H1 (cell line): ENCODE measurements around the gene GRIK4. TPM values are rescaled to one million over a fixed set of nuclear protein-coding genes. Genes with fewer than 3 reads are reported as not detected.

Experiments used
- CTCF ChIA-PET: fragments of 300-600 bp; sonication (Branson Sonifier 250); formaldehyde crosslinking; loops from one replicate; lab custom pipeline; 2021; ENCODE audit not compliant: partially characterized antibody; lab: Charles Lee
- POLR2A ChIA-PET: fragments of 300-600 bp; sonication (Branson Sonifier 250); formaldehyde crosslinking; loops from one replicate; lab custom pipeline; 2021; ENCODE audit warnings: inconsistent platforms; ENCODE audit not compliant: partially characterized antibody; lab: Charles Lee
- DNase-seq, 2 experiments: peaks; one replicate each; pipeline versions ENCODE4 v3.0.0 to v3.0.0-alpha.2; 2010 to 2022; ENCODE audit warnings: low spot score in 2 of 2, low read depth in 1 of 2, mixed read lengths in 1 of 2
- FAIRE-seq: peaks from 2 replicates; lab custom pipeline; 2011; peaks lifted over from hg19 to GRCh38; lab: Jason Lieb, UNC
- H2AFZ ChIP-seq: 2 replicates; pipeline ENCODE4 v1.8.1; 2012; ENCODE audit warnings: low read length, inconsistent platforms
- H2AK5ac ChIP-seq: 2 replicates; pipeline ENCODE4 v1.6.1; 2013; ENCODE audit warnings: low read depth, low read length
- H2BK120ac ChIP-seq: replicated peaks from 2 replicates; pipeline ENCODE3; 2013; ENCODE audit warnings: low read depth, low read length, inconsistent platforms
- H2BK12ac ChIP-seq: 2 replicates; pipeline ENCODE4 v1.6.1; 2013; ENCODE audit warnings: low read depth, low read length
- H2BK15ac ChIP-seq: 2 replicates; pipeline ENCODE4 v1.6.1; 2013; ENCODE audit warnings: low read length
- H2BK20ac ChIP-seq: 2 replicates; pipeline ENCODE4 v1.6.1; 2013; ENCODE audit warnings: low read length
- H2BK5ac ChIP-seq: 2 replicates; pipeline ENCODE4 v1.6.1; 2013; ENCODE audit warnings: low read depth, low read length
- H3K14ac ChIP-seq: 2 replicates; pipeline ENCODE4 v1.6.1; 2013; ENCODE audit warnings: inconsistent platforms; ENCODE audit not compliant: insufficient read length
- H3K18ac ChIP-seq: 2 replicates; pipeline ENCODE4 v1.6.1; 2013; ENCODE audit warnings: low read length; ENCODE audit errors: extremely low read depth
- H3K23ac ChIP-seq: 2 replicates; pipeline ENCODE4 v1.6.1; 2013; ENCODE audit warnings: inconsistent platforms; ENCODE audit not compliant: insufficient read length
- H3K23me2 ChIP-seq: 2 replicates; pipeline ENCODE4 v1.6.1; 2013; ENCODE audit warnings: low read depth, low read length
- H3K27ac ChIP-seq: 2 replicates; pipeline ENCODE4 v1.6.1; 2011; ENCODE audit warnings: low read depth, low read length, inconsistent platforms
- H3K27me3 ChIP-seq, 4 experiments: replicated peaks in 1 of 4; 1 replicate in 1 of 4; 2 replicates in 3 of 4; pipeline versions ENCODE4 v1.6.1 to v1.8.1; 2011 to 2013; ENCODE audit warnings: low read length in 3 of 4, mild to moderate bottlenecking in 3 of 4, inconsistent platforms in 2 of 4, mixed read lengths in 2 of 4, moderate library complexity in 1 of 4; ENCODE audit not compliant: control insufficient read depth in 3 of 4, insufficient read depth in 3 of 4; ENCODE audit errors: extremely low read depth in 1 of 4
- H3K36me3 ChIP-seq, 4 experiments: 2 replicates each; pipeline versions ENCODE4 v1.6.1 to v1.8.1; 2011 to 2013; ENCODE audit warnings: mild to moderate bottlenecking in 4 of 4, low read length in 3 of 4, moderate library complexity in 2 of 4, control low read depth in 1 of 4, inconsistent platforms in 1 of 4; ENCODE audit not compliant: insufficient read depth in 4 of 4, control insufficient read depth in 2 of 4
- H3K4ac ChIP-seq: replicated peaks from 2 replicates; pipeline ENCODE3; 2013; ENCODE audit warnings: low read length, low read depth, mixed read lengths, inconsistent platforms; ENCODE audit not compliant: insufficient read length
- H3K4me1 ChIP-seq, 4 experiments: replicated peaks in 1 of 4; 1 replicate in 1 of 4; 2 replicates in 3 of 4; pipeline versions ENCODE4 v1.6.1 to v1.8.1; 2011 to 2013; ENCODE audit warnings: low read length in 3 of 4, inconsistent platforms in 2 of 4, mixed read lengths in 1 of 4; ENCODE audit not compliant: insufficient read depth in 4 of 4, control insufficient read depth in 3 of 4
- H3K4me2 ChIP-seq, 2 experiments: 2 replicates each; pipeline versions ENCODE4 v1.6.1 to v1.8.1; 2011 to 2013; ENCODE audit warnings: low read depth in 2 of 2, low read length in 2 of 2, control low read depth in 1 of 2, inconsistent platforms in 1 of 2, mild to moderate bottlenecking in 1 of 2; ENCODE audit not compliant: insufficient read depth in 1 of 2
- H3K4me3 ChIP-seq, 4 experiments: fragments of 200-600, 300-600 bp in 1 of 4; sonication (generic), shearing (Covaris generic), sonication (Bioruptor Twin) in 1 of 4; 2 replicates each; pipeline versions ENCODE4 v1.5.1 to v1.8.1; 2011 to 2016; ENCODE audit warnings: low read length in 4 of 4, low read depth in 3 of 4, control low read depth in 2 of 4, inconsistent platforms in 2 of 4, mild to moderate bottlenecking in 2 of 4, mixed read lengths in 1 of 4, moderate library complexity in 1 of 4; ENCODE audit not compliant: insufficient read depth in 2 of 4; ENCODE audit errors: extremely low read depth in 1 of 4
- H3K56ac ChIP-seq: replicated peaks from 2 replicates; pipeline ENCODE3; 2013; ENCODE audit warnings: low read depth, mild to moderate bottlenecking, mixed read lengths, low read length, inconsistent platforms; ENCODE audit not compliant: insufficient read length
- H3K79me1 ChIP-seq: 2 replicates; pipeline ENCODE4 v1.6.1; 2013; ENCODE audit warnings: low read depth, low read length, control low read depth
- H3K79me2 ChIP-seq, 2 experiments: 2 replicates each; pipeline versions ENCODE4 v1.6.1 to v1.8.1; 2012 to 2013; ENCODE audit warnings: low read length in 2 of 2, mild to moderate bottlenecking in 2 of 2, inconsistent platforms in 1 of 2; ENCODE audit not compliant: insufficient read depth in 2 of 2, control insufficient read depth in 1 of 2
- H3K9ac ChIP-seq, 4 experiments: replicated peaks in 1 of 4; 1 replicate in 1 of 4; 2 replicates in 3 of 4; pipeline versions ENCODE4 v1.6.1 to v1.8.1; 2011 to 2013; ENCODE audit warnings: low read depth in 3 of 4, low read length in 3 of 4, control low read depth in 2 of 4, mild to moderate bottlenecking in 2 of 4, moderate library complexity in 2 of 4, inconsistent platforms in 1 of 4; ENCODE audit errors: extremely low read depth in 1 of 4
- H3K9me3 ChIP-seq, 2 experiments: 2 replicates each; pipeline versions ENCODE4 v1.6.1 to v1.8.1; 2012 to 2013; ENCODE audit warnings: mild to moderate bottlenecking in 2 of 2, moderate library complexity in 2 of 2, control low read depth in 1 of 2, inconsistent platforms in 1 of 2, low read depth in 1 of 2, low read length in 1 of 2, mixed read lengths in 1 of 2; ENCODE audit not compliant: insufficient read depth in 2 of 2
- H4K20me1 ChIP-seq, 2 experiments: replicated peaks in 1 of 2; 2 replicates each; pipeline versions ENCODE3 to v1.8.1; 2011 to 2013; ENCODE audit warnings: inconsistent platforms in 2 of 2, low read length in 2 of 2, mild to moderate bottlenecking in 1 of 2; ENCODE audit not compliant: insufficient read depth in 2 of 2, control insufficient read depth in 1 of 2
- H4K5ac ChIP-seq: 2 replicates; pipeline ENCODE4 v1.6.1; 2013; ENCODE audit warnings: low read length, low read depth, mixed read lengths, inconsistent platforms; ENCODE audit not compliant: insufficient read length
- H4K8ac ChIP-seq: 2 replicates; pipeline ENCODE4 v1.8.0; 2013; ENCODE audit warnings: mild to moderate bottlenecking, moderate library complexity, low read length, inconsistent platforms; ENCODE audit not compliant: insufficient read depth; ENCODE audit errors: extremely low read depth
- H4K91ac ChIP-seq: replicated peaks from 2 replicates; pipeline ENCODE3; 2013; ENCODE audit warnings: low read length, mixed read lengths, inconsistent platforms; ENCODE audit not compliant: insufficient read length
- CEBPB ChIP-seq: IDR thresholded peaks from 2 replicates; pipeline ENCODE4 v1.6.1; 2012; ENCODE audit warnings: low read depth, low read length
- POLR2A ChIP-seq, 2 experiments: IDR thresholded peaks; 1 replicate in 1 of 2; 2 replicates in 1 of 2; pipeline ENCODE4 v1.6.1; 2011; ENCODE audit warnings: low read depth in 2 of 2, low read length in 2 of 2, mild to moderate bottlenecking in 2 of 2; ENCODE audit errors: control extremely low read depth in 1 of 2
- RXRA ChIP-seq: IDR thresholded peaks from 2 replicates; pipeline ENCODE4 v1.6.1; 2011; ENCODE audit warnings: low read depth, mild to moderate bottlenecking, low read length, moderate library complexity; ENCODE audit not compliant: insufficient read depth
- SP2 ChIP-seq: IDR thresholded peaks from 2 replicates; pipeline ENCODE4 v1.6.1; 2012; ENCODE audit warnings: mild to moderate bottlenecking, low read length, inconsistent platforms
- TCF12 ChIP-seq: IDR thresholded peaks from 2 replicates; pipeline ENCODE4 v1.6.1; 2011; ENCODE audit warnings: low read depth, mild to moderate bottlenecking, low read length
- TEAD4 ChIP-seq: IDR thresholded peaks from 2 replicates; pipeline ENCODE4 v1.6.1; 2012; ENCODE audit warnings: low read depth, low read length, inconsistent platforms, mixed read lengths
- WGBS, 2 experiments: shearing (Covaris generic) in 1 of 2; methylation state at CpG; one replicate each; pipeline versions ENCODE4 v1.1.6 to v1.1.7; 2013 to 2015; ENCODE audit warnings: low lambda C conversion rate in 2 of 2, mixed read lengths in 2 of 2, inconsistent platforms in 1 of 2, low coverage in 1 of 2, missing lambda C conversion rate in 1 of 2; ENCODE audit not compliant: insufficient replicate concordance in 2 of 2, insufficient coverage in 1 of 2, insufficient read length in 1 of 2; ENCODE audit errors: extremely low coverage in 1 of 2, missing lambda C conversion rate in 1 of 2; 5-methylcytosine and 5-hydroxymethylcytosine counted together
- polyA plus RNA-seq, 7 experiments: library from polyadenylated mRNA; depleted of rRNA in 3 of 7; stranded (reverse) in 5 of 7; unstranded in 2 of 7; fragments of >200 nt in 5 of 7; fragments of 200-250 nt in 2 of 7; gene quantifications; 1 replicate in 5 of 7; 2 replicates in 1 of 7; 4 replicates in 1 of 7; pipeline versions ENCODE4 v1.2.1 to v1.2.3, GENCODE V29; 2011 to 2013; ENCODE audit warnings: missing spikeins in 2 of 7, mixed read lengths in 2 of 7
- total RNA-seq: library from RNA; stranded (reverse); fragmentation: NEBNext Ultra II Directional; extraction: Animal tissue kit (Norgen Biotek cat#: 25700); gene quantifications from 2 replicates; pipeline ENCODE4 v1.2.1, GENCODE V29; 2021

Gene GRIK4
- total and polyA plus RNA-seq, 2 of the 8 experiments (the other 6 are each of a cell fraction or from before 2014, with no cell fraction given), result 1.2 to 2.9 TPM

- Histone ChIP-seq H3K4me1 (no peaks in the 10 kb centered on the region; a peak in 1 of 7 replicates), H2AK5ac (no peak overlapping the region), H4K91ac (no peak overlapping the region), H4K20me1 (peaks cover 0 to 3% of the 10 kb centered on the region in 2 experiments), H3K56ac (no peak overlapping the region), H3K27ac (no peak overlapping the region), H3K18ac (no peak overlapping the region), H3K23ac (no peak overlapping the region), H3K9ac (no peak overlapping the region), H2BK120ac (no peak overlapping the region), H3K4me3 (no peak overlapping the region), H3K4me2 (no peak overlapping the region), H3K4ac (no peak overlapping the region), H3K14ac (no peak overlapping the region), H4K8ac (no peak overlapping the region), H3K36me3 (0 out of 8 replicates have a peak, but pooled peaks cover 0 to 4% (median 0%) of the 10 kb centered on the region in 4 experiments), H2BK5ac (no peak overlapping the region), H4K5ac (no peak overlapping the region), H2BK15ac (no peak overlapping the region), H3K79me1 (no peaks in the 10 kb centered on the region), H3K9me3 (no peaks in the 10 kb centered on the region), H3K27me3 (no peaks in the 10 kb centered on the region; a peak in 1 of 7 replicates)
- POLR2A ChIA-PET, result no interaction called here
- DNase-seq (no peak), FAIRE-seq (peak; percentile 55)
- CTCF ChIA-PET, result interaction anchor here (0.5 to 1.6 kb wide), 5 partner anchors 58 to 176 kb away, joined by 3 to 4 read pairs (median 3); no protein-coding TSS in a partner anchor
- TF ChIP-seq CEBPB (no peak), RXRA (no peak), POLR2A (IDR thresholded peaks at IDR 0.05; ENCODE audit: control extremely low read depth in 1 of 2, low read depth in 2 of 2, low read length in 2 of 2) (no peak), TCF12 (0 out of 2 replicates have a peak, but pooled peaks have one; percentile 26), SP2 (no peak), TEAD4 (peak; percentile 67)
- TF ChIP-seq, all 59 proteins: peak for 2
- H2BK12ac ChIP-seq, result no peak overlapping the region
- no peaks in the 10 kb centered on the region for H3K79me2 ChIP-seq
- H3K23me2 ChIP-seq, result peaks cover 5% of the 10 kb centered on the region; the same call in 1 of the 2 replicates
- 74% methylated on average over 2 of the region's 2 CpGs; no CpG with 5 or more reads in 1 of the 2 experiments for WGBS, 2 experiments
- H2BK20ac ChIP-seq, result no peak overlapping the region
- H2AFZ ChIP-seq, result no peak overlapping the region
Observed at GRCh38 chr11:120871924-120872323, 360.4 kb downstream of the GRIK4 start.
